Left forelimb (tissue), 1 donor: ENCODE data around the gene TRPV4.
"Not testable (repeated sequence)": the region's sequence is repeated elsewhere in the genome, so short reads cannot be mapped to it uniquely, and the experiment has no call there.

ENCODE experiments used
- DNase-seq: peaks from one replicate; pipeline ENCODE4 v3.0.0-alpha.2; 2018; ENCODE audit warnings: low spot score

TRPV4 gene

GRCh38 chr12:109833307-109834189, at the start of gene TRPV4:
Gene TRPV4, minus strand, starts transcription at chr12:109833398. Its CDS starts 18,602 bp downstream, at chr12:109814796.
- DNase-seq, result peak; percentile 83

- DNase-seq, result no peak
These were observed 48.6 kb upstream of the TRPV4 start for GRCh38 chr12:109881752-109882151.

- no peak for DNase-seq
These were observed 47.7 kb upstream of the TRPV4 start for GRCh38 chr12:109880938-109881337.

GRCh38 chr12:109880043-109880931, 47.1 kb upstream of the TRPV4 start, which contains the start of gene GLTP:
Gene GLTP, minus strand, starts transcription at chr12:109880541. Its CDS starts 167 bp downstream, at chr12:109880374.
- DNase-seq, result peak; percentile 90

- no peak for DNase-seq
These were observed 46.3 kb upstream of the TRPV4 start for GRCh38 chr12:109879351-109880042.

- no peak for DNase-seq
These were observed 45.6 kb upstream of the TRPV4 start for GRCh38 chr12:109878749-109879148.

- DNase-seq, result no peak
These were observed 45.0 kb upstream of the TRPV4 start for GRCh38 chr12:109878247-109878625.

- DNase-seq, result no peak
These were observed 44.5 kb upstream of the TRPV4 start for GRCh38 chr12:109877504-109878246.

- DNase-seq, result no peak
These were observed 43.2 kb upstream of the TRPV4 start for GRCh38 chr12:109876406-109876805.

- no peak for DNase-seq
These were observed 42.5 kb upstream of the TRPV4 start for GRCh38 chr12:109875572-109876131.

GRCh38 chr12:109873653-109874052, 40.5 kb upstream of the TRPV4 start:
- DNase-seq, result no peak

- DNase-seq, result no peak
These were observed 38.6 kb upstream of the TRPV4 start for GRCh38 chr12:109871668-109872314.

GRCh38 chr12:109870648-109871047, 37.5 kb upstream of the TRPV4 start:
- DNase-seq, result no peak

- DNase-seq, result no peak
These were observed 35.2 kb upstream of the TRPV4 start for GRCh38 chr12:109868182-109869051.

GRCh38 chr12:109864916-109865315, 31.7 kb upstream of the TRPV4 start:
- no peak for DNase-seq

- DNase-seq, result no peak
These were observed 30.9 kb upstream of the TRPV4 start for GRCh38 chr12:109863847-109864712.

- DNase-seq, result not testable (repeated sequence)
These were observed 29.3 kb upstream of the TRPV4 start for GRCh38 chr12:109862491-109862890.

GRCh38 chr12:109861689-109862314, 28.6 kb upstream of the TRPV4 start:
- no peak for DNase-seq
